ENCODE data around the gene DPF3. TPM values are rescaled to one million over a fixed set of nuclear protein-coding genes. Genes with fewer than 3 reads are reported as not detected.

The DPF3 gene
- total RNA-seq, 4 donors from 2014 or later, result 0.22 to 5.4 (median 2.7) TPM

DNA sequence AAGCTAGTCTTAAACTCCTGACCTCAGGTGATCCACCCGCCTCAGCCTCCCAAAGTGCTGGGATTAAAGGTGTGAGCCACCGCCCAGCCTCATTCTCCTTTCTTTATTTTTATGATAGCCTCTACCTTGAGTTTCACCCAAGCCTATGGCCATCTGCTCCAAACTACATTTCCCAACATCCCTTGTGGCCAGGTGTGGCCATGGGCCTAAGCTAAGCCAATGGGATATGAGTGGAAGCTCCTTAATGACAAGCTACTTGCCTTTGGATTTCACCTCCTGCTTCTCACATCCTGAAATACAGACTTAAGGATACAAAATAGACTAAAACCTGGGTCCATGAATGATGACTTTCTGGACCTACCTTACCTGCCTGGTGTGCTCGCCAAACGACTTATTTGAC, 46.2 kb downstream of the DPF3 start:
- no peaks in the 10 kb centered on the region for H3K36me3 ChIP-seq
- H3K27ac ChIP-seq, result no peak overlapping the region
- no peaks in the 10 kb centered on the region for H3K27me3 ChIP-seq
- H3K4me1 ChIP-seq, result no peaks in the 10 kb centered on the region
- H3K9me3 ChIP-seq, result no peaks in the 10 kb centered on the region
- 98 to 99% methylated on average over 4 of the region's 4 CpGs for WGBS, 2 donors
- no peak for TF ChIP-seq EP300 (IDR thresholded peaks at IDR 0.05)
- TF ChIP-seq, protein P1, sequence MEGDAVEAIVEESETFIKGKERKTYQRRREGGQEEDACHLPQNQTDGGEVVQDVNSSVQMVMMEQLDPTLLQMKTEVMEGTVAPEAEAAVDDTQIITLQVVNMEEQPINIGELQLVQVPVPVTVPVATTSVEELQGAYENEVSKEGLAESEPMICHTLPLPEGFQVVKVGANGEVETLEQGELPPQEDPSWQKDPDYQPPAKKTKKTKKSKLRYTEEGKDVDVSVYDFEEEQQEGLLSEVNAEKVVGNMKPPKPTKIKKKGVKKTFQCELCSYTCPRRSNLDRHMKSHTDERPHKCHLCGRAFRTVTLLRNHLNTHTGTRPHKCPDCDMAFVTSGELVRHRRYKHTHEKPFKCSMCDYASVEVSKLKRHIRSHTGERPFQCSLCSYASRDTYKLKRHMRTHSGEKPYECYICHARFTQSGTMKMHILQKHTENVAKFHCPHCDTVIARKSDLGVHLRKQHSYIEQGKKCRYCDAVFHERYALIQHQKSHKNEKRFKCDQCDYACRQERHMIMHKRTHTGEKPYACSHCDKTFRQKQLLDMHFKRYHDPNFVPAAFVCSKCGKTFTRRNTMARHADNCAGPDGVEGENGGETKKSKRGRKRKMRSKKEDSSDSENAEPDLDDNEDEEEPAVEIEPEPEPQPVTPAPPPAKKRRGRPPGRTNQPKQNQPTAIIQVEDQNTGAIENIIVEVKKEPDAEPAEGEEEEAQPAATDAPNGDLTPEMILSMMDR (IDR thresholded peaks at IDR 0.05), result no peak
- no peak overlapping the region for H3K4me3 ChIP-seq
- no peak for DNase-seq (ENCODE audit: low spot score in 2 of 2)

DNA sequence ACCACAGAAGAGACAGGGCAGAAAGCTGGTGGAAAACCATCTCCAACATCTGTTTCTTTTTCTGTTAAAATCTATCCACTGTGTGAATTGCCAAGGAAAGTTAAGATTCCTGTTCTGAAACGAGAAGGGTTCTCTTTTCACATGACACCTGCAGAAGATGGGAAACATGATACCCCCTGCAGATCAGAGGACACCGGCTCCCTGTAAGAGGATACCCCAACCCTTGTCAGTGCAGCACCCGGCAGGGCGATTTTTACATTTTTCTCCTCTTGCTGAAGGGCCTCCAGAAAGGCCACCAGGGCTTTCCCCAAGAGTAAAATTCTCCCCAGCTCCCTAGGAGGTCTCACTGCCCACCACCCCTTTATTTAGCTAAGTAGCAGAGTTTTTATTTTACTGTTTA, 48.2 kb downstream of the DPF3 start:
- Histone ChIP-seq H3K36me3 (no peaks in the 10 kb centered on the region), H3K27me3 (no peaks in the 10 kb centered on the region), H3K27ac (no peak overlapping the region), H3K4me3 (no peak overlapping the region), H3K9me3 (no peaks in the 10 kb centered on the region), H3K4me1 (no peaks in the 10 kb centered on the region)
- DNase-seq (ENCODE audit: low spot score in 2 of 2), result no peak
- 84 to 89% methylated on average over 4 of the region's 4 CpGs for WGBS, 2 donors
- no peak for TF ChIP-seq POLR2A (IDR thresholded peaks at IDR 0.05)

DNA sequence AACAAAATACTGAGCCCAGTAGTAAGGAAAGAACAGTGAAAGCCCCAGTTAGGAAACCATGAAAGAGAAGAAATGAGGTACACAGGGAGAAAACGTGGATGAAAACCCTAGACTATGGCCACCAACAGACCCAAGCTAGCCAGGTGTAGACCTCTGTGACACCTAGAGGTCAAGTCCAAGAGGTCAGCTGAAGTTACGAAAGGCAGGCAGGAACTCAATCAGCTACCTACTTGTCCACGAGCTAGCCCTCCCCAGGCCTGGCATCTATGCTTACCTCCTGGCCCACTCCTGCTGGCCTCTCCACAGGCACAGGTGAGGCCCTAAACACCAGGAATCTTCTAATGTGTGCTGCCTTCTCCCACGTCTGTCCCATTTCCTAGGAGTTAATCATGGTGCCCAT, 48.7 kb downstream of the DPF3 start:
- Histone ChIP-seq H3K4me1 (no peaks in the 10 kb centered on the region), H3K9me3 (no peaks in the 10 kb centered on the region), H3K27ac (no peak overlapping the region), H3K4me3 (no peak overlapping the region), H3K27me3 (no peaks in the 10 kb centered on the region), H3K36me3 (no peaks in the 10 kb centered on the region)
- no peak for TF ChIP-seq POLR2A (IDR thresholded peaks at IDR 0.05)
- TF ChIP-seq, protein P1 (IDR thresholded peaks at IDR 0.05), result no peak
- TF ChIP-seq EP300 (IDR thresholded peaks at IDR 0.05), result no peak
- WGBS, 2 donors, result 90 to 93% methylated on average over 4 of the region's 4 CpGs
- DNase-seq (ENCODE audit: low spot score in 2 of 2), result no peak

DNA sequence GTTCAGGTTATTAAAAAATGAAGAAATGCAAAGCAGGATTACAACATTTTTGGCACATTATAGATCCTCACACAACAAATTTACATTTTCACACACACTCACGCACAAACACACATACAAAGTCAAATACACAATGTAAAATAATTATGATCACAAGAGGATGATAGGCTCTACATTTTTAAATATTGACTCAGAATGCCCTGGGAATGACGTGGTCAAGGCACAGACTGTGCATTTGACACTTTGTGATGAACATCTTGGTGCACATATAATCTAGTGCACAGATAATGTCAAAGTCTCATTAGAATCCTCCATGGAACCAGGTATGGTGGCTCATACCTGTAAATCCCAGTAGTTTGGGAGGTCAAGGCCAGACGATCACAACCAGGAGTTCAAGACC, 49.4 kb downstream of the DPF3 start:
- 80 to 88% methylated on average over 3 of the region's 3 CpGs for WGBS, 2 donors
- TF ChIP-seq POLR2A (IDR thresholded peaks at IDR 0.05), result no peak
- TF ChIP-seq, protein P1 (IDR thresholded peaks at IDR 0.05), result no peak
- no peak for TF ChIP-seq EP300 (IDR thresholded peaks at IDR 0.05)
- Histone ChIP-seq H3K36me3 (no peaks in the 10 kb centered on the region), H3K27ac (no peak overlapping the region), H3K4me1 (no peaks in the 10 kb centered on the region), H3K9me3 (no peaks in the 10 kb centered on the region), H3K4me3 (no peak overlapping the region), H3K27me3 (no peaks in the 10 kb centered on the region)
- no peak for DNase-seq (ENCODE audit: low spot score in 2 of 2)

DNA sequence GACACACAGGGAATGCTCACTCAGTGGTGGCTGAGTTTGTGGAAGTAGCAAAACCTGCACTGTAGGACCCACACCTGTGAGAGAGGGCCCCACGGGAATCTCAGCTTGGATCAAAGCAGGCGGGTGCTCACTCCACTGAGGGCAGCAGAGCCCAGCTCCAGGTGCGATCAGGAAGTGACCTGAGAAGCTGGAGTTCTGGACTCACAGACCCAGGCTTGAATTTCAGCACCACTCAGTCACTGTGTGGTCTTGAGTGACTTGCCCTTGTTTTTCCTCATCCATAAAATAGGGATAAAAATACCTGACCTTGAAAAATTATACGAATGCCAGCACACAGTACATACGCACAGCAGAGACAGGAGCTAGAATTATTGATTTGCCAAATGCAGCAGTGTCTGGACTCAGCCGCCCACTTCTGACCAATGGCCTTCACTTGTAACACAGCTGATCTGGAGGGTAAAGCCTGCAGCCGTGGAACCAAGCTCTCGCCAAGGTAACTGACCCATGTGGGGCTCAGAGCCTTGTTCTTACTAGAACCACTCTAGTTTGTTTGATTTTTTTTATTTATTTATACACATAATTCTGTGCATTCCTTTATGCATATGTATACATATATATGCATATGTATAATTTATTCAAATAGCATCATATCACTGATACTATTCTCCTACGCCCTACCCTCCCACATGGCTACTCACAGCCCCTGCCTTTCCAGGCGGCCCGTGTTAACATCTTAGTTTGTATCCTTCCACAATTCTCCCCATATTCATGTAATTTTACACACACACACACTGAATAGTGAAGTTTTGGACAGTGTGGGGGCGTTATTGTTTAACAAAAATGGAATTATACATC, 53.9 kb downstream of the DPF3 start:
- DNase-seq (ENCODE audit: low spot score in 2 of 2), result no peak
- no peaks in the 10 kb centered on the region for H3K9me3 ChIP-seq
- 77 to 82% methylated on average over 12 of the region's 12 CpGs for WGBS, 2 donors

More for the DNA sequence above, 53.9 kb downstream of the DPF3 start:
- H3K27me3 ChIP-seq, result no peaks in the 10 kb centered on the region
- no peaks in the 10 kb centered on the region for H3K4me1 ChIP-seq
- TF ChIP-seq EP300 (IDR thresholded peaks at IDR 0.05), result no peak
- TF ChIP-seq, protein P1 (IDR thresholded peaks at IDR 0.05), result no peak
- no peak for TF ChIP-seq POLR2A (IDR thresholded peaks at IDR 0.05)
- H3K4me3 ChIP-seq, result no peak overlapping the region
- no peaks in the 10 kb centered on the region for H3K36me3 ChIP-seq
- H3K27ac ChIP-seq, result no peak overlapping the region
